Measurements from ENCODE around the gene APPBP2.
"Not testable (repeated sequence)": the region's sequence is repeated elsewhere in the genome, so short reads cannot be mapped to it uniquely, and the experiment has no call there.

The APPBP2 gene

GRCh38 chr17:60534613-60535157 lies 8.6 kb upstream of the APPBP2 start:
- in situ Hi-C loops (cut with MboI; ENCODE audit: low sequenced_read_pairs), result no loop called here

- in situ Hi-C loops (cut with MboI; ENCODE audit: low sequenced_read_pairs), result no loop called here
Measured at GRCh38 chr17:60534010-60534555, 8.0 kb upstream of the APPBP2 start.

GRCh38 chr17:60529806-60530205 lies 3.8 kb upstream of the APPBP2 start:
- in situ Hi-C loops (cut with MboI; ENCODE audit: low sequenced_read_pairs), result no loop called here

GRCh38 chr17:60528828-60529227 lies 2.8 kb upstream of the APPBP2 start:
- in situ Hi-C loops (cut with MboI; ENCODE audit: low sequenced_read_pairs), result no loop called here

- in situ Hi-C loops (cut with MboI; ENCODE audit: low sequenced_read_pairs), result no loop called here
Measured at GRCh38 chr17:60527701-60528100, 1.7 kb upstream of the APPBP2 start.

GRCh38 chr17:60526726-60527125 lies 684 bp upstream of the APPBP2 start:
- in situ Hi-C loops (cut with MboI; ENCODE audit: low sequenced_read_pairs), result no loop called here

DNA sequence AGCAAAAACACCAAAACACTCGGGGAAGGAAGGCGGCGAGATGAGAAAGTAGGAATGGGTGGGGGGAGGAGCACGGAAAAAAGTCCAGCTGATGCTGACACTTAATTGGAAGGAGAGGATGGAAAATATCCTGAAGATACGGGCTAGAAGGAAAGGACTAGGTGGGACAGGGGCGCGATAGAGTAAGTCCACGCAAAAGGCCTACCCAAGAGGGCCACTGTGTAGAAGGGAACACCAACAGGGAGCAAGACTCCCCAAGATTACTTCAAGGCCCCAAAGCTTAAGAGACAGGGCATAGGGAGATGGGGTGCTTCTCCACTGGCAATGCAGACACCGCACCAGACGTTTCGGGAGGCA lies 736 bp downstream of the APPBP2 start:
- in situ Hi-C loops (cut with MboI; ENCODE audit: low sequenced_read_pairs), result no loop called here

GRCh38 chr17:60524463-60525327 lies 1.3 kb downstream of the APPBP2 start:
- in situ Hi-C loops (cut with MboI; ENCODE audit: low sequenced_read_pairs), result no loop called here

GRCh38 chr17:60523822-60524221 lies 2.2 kb downstream of the APPBP2 start:
- in situ Hi-C loops (cut with MboI; ENCODE audit: low sequenced_read_pairs), result no loop called here

- in situ Hi-C loops (cut with MboI; ENCODE audit: low sequenced_read_pairs), result no loop called here
Measured at GRCh38 chr17:60522889-60523626, 3.0 kb downstream of the APPBP2 start.

- in situ Hi-C loops (cut with MboI; ENCODE audit: low sequenced_read_pairs), result no loop called here
Measured at GRCh38 chr17:60519795-60520194, 6.2 kb downstream of the APPBP2 start.

DNA sequence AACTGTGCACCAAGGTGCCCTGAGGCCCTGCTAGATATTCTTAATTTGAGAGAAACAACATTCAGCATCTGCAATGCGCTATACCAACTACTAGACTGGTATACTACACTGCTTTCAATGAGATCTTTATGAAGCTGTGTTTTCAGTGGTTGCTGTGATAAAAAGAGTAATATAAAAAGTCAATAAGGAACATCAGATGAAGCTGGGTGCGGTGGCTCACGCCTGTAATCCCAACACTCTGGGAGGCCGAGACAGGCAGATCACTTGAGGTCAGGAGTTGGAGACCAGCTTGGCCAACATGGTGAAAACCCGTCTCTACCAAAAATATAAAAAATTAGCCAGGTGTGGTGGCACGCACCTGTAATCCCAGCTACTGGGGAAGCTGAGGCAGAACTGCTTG lies 10.4 kb downstream of the APPBP2 start:
- in situ Hi-C loops (cut with MboI; ENCODE audit: low sequenced_read_pairs), result not testable (repeated sequence)

- in situ Hi-C loops (cut with MboI; ENCODE audit: low sequenced_read_pairs), result not testable (repeated sequence)
Measured at GRCh38 chr17:60515199-60515598, 10.8 kb downstream of the APPBP2 start.

DNA sequence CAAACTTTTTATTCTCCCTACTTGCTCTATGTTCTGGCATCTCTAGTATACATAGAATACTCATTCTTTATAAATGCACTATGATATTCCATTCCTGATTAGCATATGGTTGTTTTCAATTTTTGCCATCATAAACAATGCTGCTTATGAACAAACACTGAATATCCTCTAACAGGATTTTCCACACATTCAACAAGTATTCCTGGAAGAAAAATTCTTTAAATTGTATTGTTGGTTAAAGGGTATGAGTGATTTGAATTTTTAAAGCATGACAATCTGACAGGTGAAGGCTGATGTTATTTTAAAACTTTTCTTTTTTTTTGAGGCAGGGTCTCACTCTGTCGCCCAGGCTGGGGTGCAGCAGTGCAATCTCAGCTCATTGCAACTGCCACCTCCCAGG lies 11.5 kb downstream of the APPBP2 start:
- in situ Hi-C loops (cut with MboI; ENCODE audit: low sequenced_read_pairs), result no loop called here

- in situ Hi-C loops (cut with MboI; ENCODE audit: low sequenced_read_pairs), result no loop called here
Measured at GRCh38 chr17:60514053-60514452, 12.0 kb downstream of the APPBP2 start.

DNA sequence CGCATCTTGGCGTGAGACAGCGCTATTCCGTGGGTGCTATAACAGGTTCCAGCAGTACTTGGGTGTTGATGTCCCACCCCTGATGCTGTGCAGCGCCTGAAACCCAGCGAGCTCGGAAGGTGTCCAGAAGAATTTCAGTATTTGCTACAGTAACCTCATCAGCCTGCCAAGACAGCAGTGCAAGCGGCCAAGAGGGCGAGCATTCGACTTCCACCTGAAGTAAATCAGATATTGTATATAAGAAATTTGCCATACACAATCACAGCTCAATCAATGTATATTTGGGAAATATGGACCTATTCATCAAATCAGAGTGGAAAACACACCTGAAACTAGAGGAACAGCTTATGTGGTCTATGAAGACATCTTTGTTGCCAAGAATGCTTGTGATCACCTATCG lies 13.0 kb downstream of the APPBP2 start:
- in situ Hi-C loops (cut with MboI; ENCODE audit: low sequenced_read_pairs), result no loop called here

- in situ Hi-C loops (cut with MboI; ENCODE audit: low sequenced_read_pairs), result no loop called here
Measured at GRCh38 chr17:60510723-60511122, 15.3 kb downstream of the APPBP2 start.

DNA sequence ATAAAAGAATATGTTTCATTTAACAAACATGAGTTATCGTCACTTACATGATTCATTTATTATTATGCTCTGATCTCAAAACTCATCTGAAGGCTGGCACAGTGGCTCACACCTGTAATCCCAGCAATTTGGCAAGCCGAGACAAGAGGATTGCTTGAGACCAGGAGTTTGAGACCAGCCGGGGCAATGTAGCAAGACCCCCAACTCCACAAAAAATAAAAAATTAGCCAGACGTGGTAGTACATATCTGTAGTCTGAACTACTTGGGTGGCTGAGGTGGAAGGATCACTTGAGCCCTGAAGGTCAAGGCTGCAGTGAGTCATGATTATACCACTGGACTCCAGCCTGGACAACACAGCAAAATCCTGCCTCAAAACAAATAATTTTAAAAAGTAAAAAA lies 16.0 kb downstream of the APPBP2 start:
- in situ Hi-C loops (cut with MboI; ENCODE audit: low sequenced_read_pairs), result no loop called here

- in situ Hi-C loops (cut with MboI; ENCODE audit: low sequenced_read_pairs), result no loop called here
Measured at GRCh38 chr17:60508384-60508980, 17.6 kb downstream of the APPBP2 start.

DNA sequence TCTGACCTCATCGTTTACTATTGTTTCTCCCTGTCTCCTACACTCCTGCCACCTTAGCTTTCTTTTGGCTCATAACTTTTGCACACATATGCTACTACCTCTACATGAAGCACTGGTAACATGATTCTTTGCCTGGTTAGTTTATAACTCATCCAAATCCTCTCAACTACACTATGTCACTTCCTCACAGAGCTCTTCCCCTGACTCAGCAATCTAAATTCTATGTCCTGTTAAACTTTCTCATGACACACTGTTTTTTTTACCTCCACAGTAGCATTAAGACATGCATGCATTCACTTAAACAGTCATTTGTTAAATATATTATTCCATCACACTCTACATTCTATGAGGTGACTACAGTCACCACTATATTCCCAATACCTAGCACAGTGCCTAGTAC lies 19.7 kb downstream of the APPBP2 start:
- in situ Hi-C loops (cut with MboI; ENCODE audit: low sequenced_read_pairs), result no loop called here

DNA sequence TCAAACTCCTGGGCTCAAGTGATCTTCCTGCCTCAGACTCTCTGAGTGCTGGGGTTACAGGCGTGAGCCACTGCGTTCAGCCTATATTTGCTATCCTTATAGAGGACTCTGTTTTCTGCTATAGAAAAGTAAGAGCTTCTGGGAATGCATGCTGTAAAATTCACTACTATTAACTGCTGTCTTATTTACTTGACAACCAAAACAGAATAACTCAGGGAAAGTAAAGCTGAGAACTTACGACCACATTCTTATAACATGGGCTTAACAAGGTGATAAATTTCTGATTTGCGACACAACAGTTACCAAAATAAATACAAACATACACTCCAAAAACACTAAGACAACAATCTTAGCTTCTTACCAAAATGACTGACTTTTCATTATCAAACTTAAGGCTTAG lies 23.9 kb downstream of the APPBP2 start:
- in situ Hi-C loops (cut with MboI; ENCODE audit: low sequenced_read_pairs), result no loop called here
